COR-L47 (cell line): ENCODE data around the gene MAG.

Experiments
- DNase-seq: peaks from one replicate; lab custom pipeline; 2025; lab: John Stamatoyannopoulos, UW

Gene MAG

DNA sequence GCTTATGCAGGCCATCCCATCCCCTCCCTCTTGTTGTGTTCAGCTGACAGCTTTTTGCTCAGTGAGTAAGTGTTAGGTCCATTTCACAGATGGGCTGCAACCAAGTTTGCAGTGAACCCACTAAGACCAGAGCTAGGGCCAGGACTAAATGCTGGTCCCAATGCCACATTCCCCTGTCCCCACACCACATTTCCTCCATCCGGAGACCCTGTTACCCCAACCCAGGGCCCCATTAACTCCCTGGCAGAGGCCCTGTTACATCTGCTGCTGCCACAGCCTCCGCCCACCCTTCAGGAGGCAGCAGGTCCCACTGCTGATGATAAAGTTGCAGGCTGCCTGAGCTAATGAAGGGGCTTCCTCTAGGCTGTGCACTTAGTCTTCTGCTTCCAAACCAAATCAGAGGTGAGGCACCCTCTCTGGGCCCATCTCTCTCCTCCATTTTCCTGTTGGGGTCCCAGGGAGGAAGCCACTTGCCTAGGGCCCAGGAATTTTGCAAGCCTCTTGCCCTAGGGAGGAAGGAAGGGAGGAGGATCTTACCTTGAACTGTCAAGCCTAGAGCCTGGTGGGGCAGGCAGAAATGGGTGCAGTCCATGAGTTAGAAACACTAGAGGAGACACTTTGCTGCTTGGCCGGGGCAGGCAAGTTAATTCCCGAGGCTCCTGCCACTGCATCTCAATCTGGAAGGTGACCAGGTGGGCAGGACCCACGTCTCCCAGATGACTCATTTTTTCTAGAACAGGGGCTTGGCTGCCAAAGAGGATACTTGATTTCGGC, 26.6 kb upstream of the MAG start:
- DNase-seq = no peak

DNA sequence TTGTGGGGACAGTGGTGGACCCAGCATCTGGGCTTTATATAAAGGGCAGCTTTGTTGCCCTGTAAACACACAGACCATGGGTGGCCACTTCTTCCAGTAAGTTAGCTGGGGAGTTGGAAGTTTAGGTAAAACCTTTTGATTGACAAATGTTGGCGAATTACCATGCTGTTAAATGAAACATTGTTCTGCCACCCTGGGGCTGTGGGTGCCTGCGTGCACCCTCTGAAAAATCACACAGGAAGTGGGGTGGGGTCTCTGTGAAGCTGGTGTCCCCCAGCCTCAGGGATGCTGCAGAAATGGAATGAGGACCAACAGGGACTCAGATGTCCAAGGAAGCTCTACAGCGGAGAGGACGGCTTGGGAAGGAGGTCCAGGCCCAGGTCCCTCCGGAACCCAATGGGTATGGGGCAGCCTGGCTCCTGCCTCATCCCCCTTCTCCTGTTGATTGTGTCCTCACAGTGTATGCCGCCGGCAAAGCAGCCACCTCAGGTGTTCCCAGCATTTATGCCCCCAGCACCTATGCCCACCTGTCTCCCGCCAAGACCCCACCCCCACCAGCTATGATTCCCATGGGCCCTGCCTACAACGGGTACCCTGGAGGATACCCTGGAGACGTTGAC, 26.0 kb upstream of the MAG start:
- no peak for DNase-seq

DNA sequence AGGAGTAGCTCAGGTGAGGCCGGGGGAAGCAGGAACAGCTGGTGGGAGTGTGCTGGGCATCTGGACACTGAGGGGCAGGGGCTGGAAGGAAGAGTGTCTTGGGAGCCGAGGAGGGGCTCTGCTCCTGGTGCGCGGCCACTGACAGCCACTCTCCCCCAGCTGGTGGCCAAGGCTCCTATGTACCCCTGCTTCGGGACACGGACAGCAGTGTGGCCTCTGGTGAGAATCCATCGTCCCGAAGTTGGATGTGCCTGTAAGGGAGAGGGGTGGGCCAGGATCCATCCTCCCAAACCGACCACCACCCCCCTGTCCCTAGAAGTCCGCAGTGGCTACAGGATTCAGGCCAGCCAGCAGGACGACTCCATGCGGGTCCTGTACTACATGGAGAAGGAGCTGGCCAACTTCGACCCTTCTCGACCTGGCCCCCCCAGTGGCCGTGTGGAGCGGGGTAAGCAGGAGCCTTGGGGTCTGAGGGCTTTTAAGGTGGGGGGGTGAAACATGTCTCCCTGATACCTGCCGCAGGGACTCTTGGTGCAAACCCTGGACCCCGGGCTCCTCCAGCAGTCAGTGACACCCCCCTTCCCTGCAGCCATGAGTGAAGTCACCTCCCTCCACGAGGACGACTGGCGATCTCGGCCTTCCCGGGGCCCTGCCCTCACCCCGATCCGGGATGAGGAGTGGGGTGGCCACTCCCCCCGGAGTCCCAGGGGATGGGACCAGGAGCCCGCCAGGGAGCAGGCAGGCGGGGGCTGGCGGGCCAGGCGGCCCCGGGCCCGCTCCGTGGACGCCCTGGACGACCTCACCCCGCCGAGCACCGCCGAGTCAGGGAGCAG, 25.2 kb upstream of the MAG start:
- no peak for DNase-seq

DNA sequence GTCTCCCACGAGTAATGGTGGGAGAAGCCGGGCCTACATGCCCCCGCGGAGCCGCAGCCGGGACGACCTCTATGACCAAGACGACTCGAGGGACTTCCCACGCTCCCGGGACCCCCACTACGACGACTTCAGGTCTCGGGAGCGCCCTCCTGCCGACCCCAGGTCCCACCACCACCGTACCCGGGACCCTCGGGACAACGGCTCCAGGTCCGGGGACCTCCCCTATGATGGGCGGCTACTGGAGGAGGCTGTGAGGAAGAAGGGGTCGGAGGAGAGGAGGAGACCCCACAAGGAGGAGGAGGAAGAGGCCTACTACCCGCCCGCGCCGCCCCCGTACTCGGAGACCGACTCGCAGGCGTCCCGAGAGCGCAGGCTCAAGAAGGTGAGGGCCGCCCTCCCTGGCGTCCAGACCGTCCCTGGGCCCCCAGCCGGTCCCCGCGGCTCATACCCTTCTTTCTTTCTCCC, 24.6 kb upstream of the MAG start:
- no peak for DNase-seq

DNA sequence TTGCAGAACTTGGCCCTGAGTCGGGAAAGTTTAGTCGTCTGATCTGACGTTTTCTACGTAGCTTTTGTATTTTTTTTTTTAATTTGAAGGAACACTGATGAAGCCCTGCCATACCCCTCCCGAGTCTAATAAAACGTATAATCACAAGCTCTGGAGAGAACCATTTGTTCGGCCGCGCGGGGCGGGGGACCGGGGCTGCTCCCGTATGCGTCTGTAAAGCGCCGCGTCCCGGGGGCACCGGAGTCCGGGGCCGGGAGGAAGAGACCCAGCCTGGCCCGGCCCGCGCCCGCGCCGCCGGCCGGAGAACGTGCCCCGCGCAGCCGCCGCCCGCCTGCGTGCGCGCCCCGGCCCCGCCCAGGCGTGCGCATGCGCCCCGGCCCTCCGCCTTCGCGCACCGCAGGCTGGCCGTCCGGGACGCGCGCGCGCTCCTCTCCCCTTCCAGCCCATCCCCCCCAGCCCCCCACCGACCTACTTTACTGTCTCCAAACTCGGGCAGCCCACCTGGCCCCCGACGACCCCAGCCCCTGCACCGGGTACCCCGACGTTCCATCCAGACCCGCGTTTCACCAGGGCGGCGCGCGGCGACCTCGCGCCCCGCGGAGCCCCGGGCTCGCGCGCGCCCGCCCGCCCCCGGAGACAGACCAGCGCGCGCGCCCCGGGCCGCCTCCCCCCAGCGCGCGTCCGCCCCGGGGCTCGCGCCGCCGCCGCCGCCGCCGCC, 24.0 kb upstream of the MAG start:
- DNase-seq = peak; percentile 67

DNA sequence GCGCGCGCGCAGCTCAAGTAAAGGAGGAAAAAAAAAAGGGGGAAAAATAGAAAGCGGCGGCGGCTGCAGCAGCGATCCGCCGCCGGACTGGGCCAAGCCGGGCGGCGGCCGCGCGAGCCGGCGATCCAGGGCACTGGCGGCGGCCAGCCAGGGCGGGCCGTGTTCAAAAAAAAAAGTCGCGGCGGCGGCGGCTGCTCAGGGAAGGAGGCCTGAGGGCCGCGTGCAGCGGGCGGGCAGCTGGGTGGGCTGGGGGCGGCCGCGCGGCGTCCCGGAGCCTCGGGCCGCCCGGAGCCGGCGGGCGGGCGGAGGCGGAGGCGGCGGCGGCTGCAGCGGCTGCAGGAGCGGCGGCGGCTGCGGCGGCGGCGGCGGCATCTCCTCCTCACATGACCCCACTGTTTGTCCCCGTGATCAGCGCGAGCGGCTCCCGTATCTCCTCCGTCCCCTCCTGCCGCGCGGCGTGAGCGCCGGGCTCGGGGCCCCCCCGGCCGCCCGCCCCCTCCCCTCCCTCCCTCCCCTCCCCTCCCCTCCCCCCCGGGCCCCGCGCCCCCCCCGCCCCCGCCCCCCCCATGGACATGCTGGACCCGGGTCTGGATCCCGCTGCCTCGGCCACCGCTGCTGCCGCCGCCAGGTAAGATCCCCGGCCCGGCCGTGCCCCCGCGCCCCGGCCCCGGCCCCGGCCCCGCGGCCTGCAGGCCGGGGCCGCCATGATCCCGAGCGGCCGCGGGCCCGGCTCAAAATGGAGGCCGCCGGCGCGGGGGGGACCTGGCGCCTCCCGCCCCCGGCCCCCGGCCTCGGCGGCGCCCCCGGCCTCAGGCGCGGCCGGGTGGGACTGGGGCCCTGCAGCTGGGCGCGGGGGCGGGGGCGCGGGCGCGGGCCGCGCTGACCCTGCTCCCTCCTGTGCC, 23.2 kb upstream of the MAG start, which contains the start of gene USF2:
Gene USF2, plus strand, starts transcription at position 427 of the 902 bp plus-strand sequence. Its CDS starts 140 bp downstream, at position 567.
- peak; percentile 57 for DNase-seq

DNA sequence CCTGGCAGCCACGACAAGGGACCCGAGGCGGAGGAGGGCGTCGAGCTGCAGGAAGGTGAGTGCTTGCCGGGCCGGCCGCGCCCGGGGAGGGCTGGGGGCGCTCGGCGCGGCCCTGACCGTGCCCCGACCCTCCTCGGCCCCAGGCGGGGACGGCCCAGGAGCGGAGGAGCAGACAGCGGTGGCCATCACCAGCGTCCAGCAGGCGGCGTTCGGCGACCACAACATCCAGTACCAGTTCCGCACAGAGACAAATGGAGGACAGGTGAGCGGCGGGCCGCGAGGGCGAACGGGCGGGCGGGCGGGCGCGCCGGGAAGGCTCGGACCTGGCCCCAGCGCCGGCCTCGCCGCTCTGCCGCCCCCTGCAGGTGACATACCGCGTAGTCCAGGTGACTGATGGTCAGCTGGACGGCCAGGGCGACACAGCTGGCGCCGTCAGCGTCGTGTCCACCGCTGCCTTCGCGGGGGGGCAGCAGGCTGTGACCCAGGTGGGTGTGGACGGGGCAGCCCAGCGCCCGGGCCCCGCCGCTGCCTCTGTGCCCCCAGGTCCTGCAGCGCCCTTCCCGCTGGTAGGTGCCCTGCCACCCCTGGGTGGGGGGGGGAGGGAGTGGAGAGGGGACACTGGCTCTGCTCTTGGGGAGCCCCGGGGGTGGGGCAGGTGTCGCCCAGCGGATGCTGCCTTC, 22.4 kb upstream of the MAG start:
- DNase-seq = peak; percentile 58

DNA sequence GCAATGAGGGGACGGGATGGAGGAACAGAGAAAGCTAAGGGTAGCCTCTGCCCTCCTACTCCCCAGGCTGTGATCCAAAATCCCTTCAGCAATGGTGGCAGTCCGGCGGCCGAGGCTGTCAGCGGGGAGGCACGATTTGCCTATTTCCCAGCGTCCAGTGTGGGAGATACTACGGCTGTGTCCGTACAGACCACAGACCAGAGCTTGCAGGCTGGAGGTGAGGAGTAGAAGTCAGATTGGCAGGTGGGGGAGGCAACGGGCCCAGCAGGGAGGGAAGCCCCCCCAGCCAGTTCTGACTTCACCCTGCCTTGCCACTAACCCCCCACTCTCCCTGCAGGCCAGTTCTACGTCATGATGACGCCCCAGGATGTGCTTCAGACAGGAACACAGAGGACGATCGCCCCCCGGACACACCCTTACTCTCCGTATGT, 21.6 kb upstream of the MAG start:
- DNase-seq = no peak

DNA sequence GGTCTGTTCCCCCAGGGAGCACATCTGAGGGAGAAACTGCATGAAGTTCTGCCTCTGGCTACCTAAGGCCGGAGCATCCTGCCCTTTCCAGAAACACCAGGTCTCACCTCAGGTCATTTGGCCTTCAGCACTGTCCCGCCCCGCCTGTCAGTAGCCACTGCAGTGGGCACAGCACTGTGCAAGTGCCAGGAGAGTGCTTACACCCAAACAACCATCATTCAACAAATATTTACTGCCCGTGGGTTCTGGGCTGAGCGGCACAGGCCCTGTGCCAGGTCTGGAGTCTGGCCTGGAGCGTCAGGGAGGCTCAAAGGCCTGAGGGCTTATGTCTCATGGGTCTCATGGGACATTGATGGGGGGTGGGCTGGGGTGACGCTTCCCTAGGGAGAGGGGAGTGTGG, 20.4 kb upstream of the MAG start:
- no peak for DNase-seq

DNA sequence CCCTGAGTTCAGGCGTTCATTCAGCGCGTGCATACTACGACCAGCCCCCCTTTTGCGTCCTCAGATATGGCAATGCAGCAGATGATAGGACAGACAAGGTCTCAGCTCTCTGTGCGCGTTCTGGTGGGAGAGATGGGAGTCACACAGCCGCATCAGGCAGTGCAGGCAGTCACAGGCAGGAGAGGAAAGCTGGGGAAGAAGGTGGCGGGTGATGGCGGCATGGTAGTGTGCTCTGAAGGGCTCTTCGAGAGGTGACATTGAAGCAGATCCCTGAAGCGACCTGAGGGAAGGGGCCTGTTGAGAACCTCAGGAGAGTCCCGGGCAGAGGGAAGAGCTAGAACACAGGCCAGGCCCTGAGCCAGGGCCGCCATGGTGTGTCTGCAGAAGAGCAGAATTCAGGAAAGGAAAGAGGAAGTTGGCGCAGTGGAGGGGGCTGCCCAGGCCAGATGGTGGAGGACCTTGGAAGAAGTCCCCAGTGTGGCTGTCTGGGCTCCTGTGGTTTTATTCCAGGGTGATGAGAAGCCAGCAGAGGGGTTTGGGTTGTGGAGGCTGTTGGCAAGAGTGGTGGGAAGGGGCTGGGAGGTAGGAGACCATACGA, 19.7 kb upstream of the MAG start:
- no peak for DNase-seq

DNA sequence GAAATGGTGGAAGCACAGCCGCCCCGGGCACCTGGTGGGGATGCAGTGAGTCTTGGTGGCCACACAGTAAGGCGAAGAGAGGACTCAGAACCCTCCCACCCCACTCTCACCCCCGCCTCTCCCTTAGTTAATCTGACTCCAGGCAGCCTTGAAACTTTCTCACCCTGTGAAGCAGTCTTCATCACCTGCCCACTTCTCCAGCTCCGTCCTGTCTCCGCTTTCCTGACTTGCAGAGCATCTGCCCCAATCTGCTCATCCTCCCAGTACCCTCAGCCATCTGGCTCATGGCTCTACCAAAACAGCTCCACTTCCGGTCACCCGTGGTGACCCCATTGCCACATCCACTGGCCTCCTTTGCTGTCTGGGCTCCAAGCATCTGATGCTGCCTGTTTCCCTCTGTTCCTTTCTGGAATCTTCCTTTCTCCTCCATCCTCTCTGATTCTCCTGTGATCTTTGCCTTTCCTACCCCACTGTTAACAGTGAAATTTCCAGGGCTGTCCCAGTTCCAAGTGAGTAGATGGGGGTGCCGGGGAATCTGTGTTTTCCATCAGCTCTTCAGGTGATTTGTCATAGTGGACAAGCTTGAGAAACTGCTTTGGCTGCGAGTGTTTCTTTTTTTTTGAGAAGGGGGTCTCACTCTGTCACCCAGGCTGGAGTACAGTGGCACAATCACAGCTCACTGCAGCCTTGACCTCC, 18.9 kb upstream of the MAG start:
- no peak for DNase-seq

DNA sequence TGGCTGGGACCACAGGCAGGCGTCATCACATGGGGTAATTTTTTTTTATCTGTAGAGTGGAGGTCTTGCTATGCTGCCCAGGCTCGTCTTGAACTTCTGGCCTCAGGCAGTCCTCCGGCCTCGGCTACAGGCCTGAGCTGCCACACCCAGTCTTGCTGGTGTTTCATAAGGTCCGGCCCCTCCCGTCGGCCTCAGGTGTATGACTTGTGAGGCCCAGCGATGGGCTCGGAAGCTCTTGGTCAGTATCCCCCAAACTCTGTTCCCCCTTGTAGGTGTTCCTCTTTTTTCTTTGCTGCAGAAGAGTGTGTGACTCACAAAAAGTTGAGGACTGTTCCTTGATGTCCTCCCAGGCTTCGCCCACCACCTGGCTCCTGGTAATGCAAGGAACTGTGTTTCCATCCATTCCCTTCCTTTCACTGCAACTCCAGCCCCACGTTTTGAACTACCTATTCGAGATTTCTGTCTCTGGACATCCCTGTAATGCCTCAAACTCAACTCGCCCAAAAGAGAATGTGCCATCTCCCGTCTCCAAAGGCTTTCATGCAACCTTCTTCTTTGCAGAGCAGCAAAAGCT, 18.2 kb upstream of the MAG start:
- no peak for DNase-seq

DNA sequence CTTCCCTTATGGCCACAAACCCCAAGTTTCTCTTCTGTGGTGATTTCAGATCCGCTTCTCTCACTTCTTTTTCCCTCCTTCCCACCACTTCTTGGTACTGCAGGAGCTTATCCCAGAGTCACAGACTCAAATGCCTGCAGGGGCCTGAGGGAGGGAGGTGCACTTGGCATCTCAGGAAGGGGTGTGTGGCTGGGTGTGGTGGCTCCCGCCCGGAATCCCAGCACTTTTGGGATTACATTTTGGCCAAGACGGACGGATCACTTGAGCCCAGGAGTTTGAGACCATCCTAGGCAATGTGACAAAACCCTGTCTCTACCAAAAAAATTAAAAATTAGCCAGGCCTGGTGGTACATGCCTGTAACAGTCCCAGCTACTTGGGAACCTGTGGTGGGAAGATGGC, 17.6 kb upstream of the MAG start:
- no peak for DNase-seq

DNA sequence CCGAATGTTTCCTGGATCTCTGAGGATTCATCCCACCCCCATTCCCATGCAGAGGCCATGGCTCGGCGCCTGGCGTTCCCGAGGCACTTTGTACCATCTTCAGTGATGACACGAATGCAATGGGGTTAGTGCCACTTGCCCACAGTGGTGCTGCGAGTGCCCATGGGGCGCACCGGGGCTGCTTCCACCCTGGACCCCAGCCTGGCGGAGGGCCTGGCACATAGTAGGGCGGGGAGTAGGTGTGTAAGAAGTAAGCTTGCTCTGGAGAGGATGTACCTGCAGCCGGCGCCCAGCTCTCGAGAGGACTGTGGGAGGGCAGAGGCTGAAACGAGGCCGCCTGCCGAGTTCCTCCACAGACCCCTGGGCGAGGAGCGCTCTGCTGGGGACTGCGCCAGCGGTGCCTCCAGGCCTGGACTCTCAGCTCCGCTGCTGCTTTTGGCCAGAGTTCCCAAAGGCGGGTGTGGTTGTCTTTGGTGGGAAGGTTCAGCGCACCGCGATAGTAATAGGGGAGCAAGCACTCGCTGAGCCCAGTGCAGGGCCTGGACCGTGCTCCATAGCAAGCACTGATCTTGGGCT, 15.2 kb upstream of the MAG start:
- no peak for DNase-seq

DNA sequence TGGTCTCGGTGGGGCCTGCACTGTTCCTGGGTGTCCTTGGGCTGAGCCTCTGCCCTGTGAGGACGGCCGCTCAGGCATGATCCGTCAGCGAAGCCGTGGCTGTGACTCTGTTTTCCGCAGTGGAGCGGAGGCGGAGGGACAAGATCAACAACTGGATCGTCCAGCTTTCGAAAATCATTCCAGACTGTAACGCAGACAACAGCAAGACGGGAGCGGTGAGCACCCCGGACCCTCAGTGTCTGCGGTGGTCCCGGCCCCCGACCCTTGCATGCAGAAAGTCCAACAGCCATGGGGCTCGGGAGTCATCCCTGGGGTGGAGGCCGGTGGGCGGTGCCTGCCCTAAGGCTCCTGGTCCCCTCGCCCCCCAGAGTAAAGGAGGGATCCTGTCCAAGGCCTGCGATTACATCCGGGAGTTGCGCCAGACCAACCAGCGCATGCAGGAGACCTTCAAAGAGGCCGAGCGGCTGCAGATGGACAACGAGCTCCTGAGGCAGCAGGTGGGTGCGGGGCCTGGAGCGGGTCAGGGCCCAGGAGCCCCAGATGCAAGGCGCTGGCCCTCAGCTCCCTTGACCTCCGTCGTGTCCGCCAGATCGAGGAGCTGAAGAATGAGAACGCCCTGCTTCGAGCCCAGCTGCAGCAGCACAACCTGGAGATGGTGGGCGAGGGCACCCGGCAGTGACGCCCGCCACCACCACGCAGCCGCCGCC, 13.2 kb upstream of the MAG start:
- DNase-seq = no peak

DNA sequence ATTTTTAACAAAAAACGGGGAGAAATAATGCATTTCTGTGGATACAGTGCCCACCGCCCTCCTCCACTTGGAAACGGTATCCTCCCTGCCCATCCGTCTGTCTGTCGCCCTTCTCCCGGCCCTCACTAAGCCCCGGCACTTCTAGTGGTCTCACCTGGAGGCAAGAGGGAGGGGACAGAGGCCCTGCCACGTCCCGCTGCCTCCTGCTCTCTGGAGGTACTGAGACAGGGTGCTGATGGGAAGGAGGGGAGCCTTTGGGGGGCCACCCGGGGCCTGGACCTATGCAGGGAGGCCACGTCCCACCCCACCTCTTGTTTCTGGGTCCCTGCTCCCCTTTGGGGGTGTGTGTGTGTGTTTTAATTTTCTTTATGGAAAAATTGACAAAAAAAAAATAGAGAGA, 12.6 kb upstream of the MAG start:
- DNase-seq = no peak

DNA sequence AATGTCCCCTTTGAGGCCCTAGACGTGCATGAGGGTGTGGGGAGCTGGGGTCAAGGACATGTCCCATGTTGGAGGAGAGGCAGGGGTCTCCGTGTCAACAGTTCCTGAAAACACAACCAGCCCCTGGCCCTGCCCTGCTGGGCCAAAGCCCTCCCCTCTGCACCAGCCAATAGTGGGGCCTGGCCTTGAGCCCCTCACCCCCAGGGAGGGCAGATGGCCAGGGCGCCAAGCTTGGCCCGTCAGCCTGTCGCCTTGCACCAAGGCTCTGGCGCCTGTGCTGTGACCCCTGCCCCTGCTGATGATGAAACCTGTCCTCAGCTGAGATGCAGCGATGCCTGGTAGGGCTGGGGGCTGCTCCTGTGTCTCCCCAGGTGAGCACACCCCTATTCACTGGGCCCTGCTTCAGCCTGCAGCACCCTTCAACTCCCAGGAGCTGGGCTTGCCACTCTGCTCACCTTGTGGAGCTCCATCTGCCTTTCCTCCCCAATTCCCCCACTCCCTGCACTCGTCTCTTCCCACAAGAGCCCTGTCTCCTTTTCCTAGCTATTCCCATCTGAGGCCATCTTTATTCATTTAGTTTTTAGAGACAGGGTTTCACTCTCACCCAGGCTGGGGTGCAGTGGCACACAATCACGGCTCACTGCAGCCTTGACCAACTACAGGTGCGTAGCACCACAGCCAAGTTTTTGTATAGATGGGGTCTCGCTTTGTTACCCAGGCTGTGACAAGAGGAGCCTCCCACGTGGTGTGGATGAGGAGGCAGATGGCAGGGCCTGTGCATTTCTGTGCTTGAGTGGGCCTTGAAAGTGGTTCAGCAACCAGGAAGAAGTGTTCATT, 11.8 kb upstream of the MAG start:
- DNase-seq = no peak
